Measurements from ENCODE around the gene SCYGR8.

DNA sequence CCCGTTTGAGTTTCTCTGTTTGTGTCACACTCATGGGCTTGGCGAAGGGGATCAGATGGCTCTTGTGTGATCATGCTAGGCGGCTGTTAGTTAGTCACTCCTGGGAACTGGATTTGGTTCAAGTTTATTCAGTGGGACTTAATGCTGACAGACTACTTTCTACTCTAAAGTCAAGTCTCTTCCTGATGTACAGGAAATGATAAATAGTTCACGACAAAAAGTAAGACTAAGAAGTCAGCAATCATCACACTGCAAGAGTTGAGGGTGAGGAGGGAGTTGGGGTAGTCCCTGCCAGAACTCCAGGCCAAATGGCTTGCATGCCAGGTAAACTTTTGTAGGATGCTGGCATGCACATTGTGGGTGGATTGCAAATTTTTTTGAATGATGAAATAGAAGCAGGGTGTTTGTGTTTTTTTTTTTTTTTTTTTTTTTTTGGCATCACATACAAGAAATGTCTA, 42.9 kb downstream of the SCYGR8 start:
- TF ChIP-seq, protein P1, sequence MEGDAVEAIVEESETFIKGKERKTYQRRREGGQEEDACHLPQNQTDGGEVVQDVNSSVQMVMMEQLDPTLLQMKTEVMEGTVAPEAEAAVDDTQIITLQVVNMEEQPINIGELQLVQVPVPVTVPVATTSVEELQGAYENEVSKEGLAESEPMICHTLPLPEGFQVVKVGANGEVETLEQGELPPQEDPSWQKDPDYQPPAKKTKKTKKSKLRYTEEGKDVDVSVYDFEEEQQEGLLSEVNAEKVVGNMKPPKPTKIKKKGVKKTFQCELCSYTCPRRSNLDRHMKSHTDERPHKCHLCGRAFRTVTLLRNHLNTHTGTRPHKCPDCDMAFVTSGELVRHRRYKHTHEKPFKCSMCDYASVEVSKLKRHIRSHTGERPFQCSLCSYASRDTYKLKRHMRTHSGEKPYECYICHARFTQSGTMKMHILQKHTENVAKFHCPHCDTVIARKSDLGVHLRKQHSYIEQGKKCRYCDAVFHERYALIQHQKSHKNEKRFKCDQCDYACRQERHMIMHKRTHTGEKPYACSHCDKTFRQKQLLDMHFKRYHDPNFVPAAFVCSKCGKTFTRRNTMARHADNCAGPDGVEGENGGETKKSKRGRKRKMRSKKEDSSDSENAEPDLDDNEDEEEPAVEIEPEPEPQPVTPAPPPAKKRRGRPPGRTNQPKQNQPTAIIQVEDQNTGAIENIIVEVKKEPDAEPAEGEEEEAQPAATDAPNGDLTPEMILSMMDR (IDR thresholded peaks at IDR 0.05; ENCODE audit: low read depth, low read length): no peak
- no peak for TF ChIP-seq MYC (IDR thresholded peaks at IDR 0.05; ENCODE audit: low read depth, low read length)
- TF ChIP-seq POLR2A (IDR thresholded peaks at IDR 0.05; ENCODE audit: extremely low read depth, insufficient read length): no peak
- TF ChIP-seq, protein P2, sequence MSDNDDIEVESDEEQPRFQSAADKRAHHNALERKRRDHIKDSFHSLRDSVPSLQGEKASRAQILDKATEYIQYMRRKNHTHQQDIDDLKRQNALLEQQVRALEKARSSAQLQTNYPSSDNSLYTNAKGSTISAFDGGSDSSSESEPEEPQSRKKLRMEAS (IDR thresholded peaks at IDR 0.05; ENCODE audit: low read depth, low read length): no peak
